CD14-positive monocyte (primary cell): ENCODE measurements around the gene FIBIN. TPM values are rescaled to one million over a fixed set of nuclear protein-coding genes. Genes with fewer than 3 reads are reported as not detected.

Experiments
- DNase-seq, 3 donors: peaks; one replicate each; pipeline ENCODE4 v3.0.0-alpha.2; 2011 to 2022
- H2AFZ ChIP-seq: 2 replicates; pipeline ENCODE4 v1.6.0; 2012; ENCODE audit warnings: mild to moderate bottlenecking, low read depth, low read length, inconsistent platforms; ENCODE audit not compliant: insufficient read depth, poor library complexity, severe bottlenecking
- H3K27ac ChIP-seq, 2 donors: 1 replicate in 1 of 2; 2 replicates in 1 of 2; pipeline ENCODE4 v1.5.1; 2012 to 2013; ENCODE audit warnings: low read length in 2 of 2, control low read depth in 1 of 2, inconsistent platforms in 1 of 2, low read depth in 1 of 2, mild to moderate bottlenecking in 1 of 2
- H3K27me3 ChIP-seq, 2 donors: one replicate each; pipeline versions ENCODE4 v1.6.0 to v1.6.1; 2011 to 2013; ENCODE audit warnings: low read length in 2 of 2; ENCODE audit not compliant: control insufficient read depth in 2 of 2, insufficient read depth in 2 of 2
- H3K36me3 ChIP-seq, 2 donors: replicated peaks in 1 of 2; 1 replicate in 1 of 2; 2 replicates in 1 of 2; pipeline versions ENCODE4 v1.5.1 to v1.6.1; 2012 to 2013; ENCODE audit warnings: low read length in 2 of 2, control low read depth in 1 of 2, inconsistent platforms in 1 of 2, mild to moderate bottlenecking in 1 of 2; ENCODE audit not compliant: insufficient read depth in 2 of 2, control insufficient read depth in 1 of 2
- H3K4me1 ChIP-seq, 2 donors: 1 replicate in 1 of 2; 2 replicates in 1 of 2; pipeline versions ENCODE4 v1.5.1 to v1.6.1; 2012 to 2013; ENCODE audit warnings: low read length in 2 of 2, control low read depth in 1 of 2, inconsistent platforms in 1 of 2, mild to moderate bottlenecking in 1 of 2, moderate library complexity in 1 of 2; ENCODE audit not compliant: insufficient read depth in 2 of 2, control insufficient read depth in 1 of 2
- H3K4me2 ChIP-seq: replicated peaks from 2 replicates; pipeline ENCODE3; 2012; ENCODE audit warnings: low read length, moderate library complexity, mild to moderate bottlenecking; ENCODE audit not compliant: poor library complexity, severe bottlenecking; ENCODE audit errors: extremely low read depth
- H3K4me3 ChIP-seq, 3 experiments: fragments of 200-600 bp in 1 of 3; sonication (generic) in 1 of 3; replicated peaks in 1 of 3; 1 replicate in 2 of 3; 2 replicates in 1 of 3; pipeline ENCODE4 v1.5.1; 2011 to 2013; ENCODE audit warnings: low read length in 3 of 3, mild to moderate bottlenecking in 3 of 3, control low read depth in 2 of 3, low read depth in 2 of 3, inconsistent platforms in 1 of 3, moderate library complexity in 1 of 3
- H3K79me2 ChIP-seq: 2 replicates; pipeline ENCODE4 v1.6.0; 2012; ENCODE audit warnings: mild to moderate bottlenecking, control low read depth, inconsistent platforms, low read length, moderate library complexity; ENCODE audit not compliant: insufficient read depth
- H3K9ac ChIP-seq: 2 replicates; pipeline ENCODE4 v1.6.0; 2017; ENCODE audit warnings: low read length, mild to moderate bottlenecking; ENCODE audit not compliant: insufficient read depth, poor library complexity, severe bottlenecking
- H3K9me3 ChIP-seq, 2 donors: replicated peaks in 1 of 2; 1 replicate in 1 of 2; 2 replicates in 1 of 2; pipeline versions ENCODE4 v1.5.1 to v1.6.1; 2012 to 2013; ENCODE audit warnings: low read length in 2 of 2, control low read depth in 1 of 2; ENCODE audit not compliant: control insufficient read depth in 1 of 2, insufficient read depth in 1 of 2
- H4K20me1 ChIP-seq: 2 replicates; pipeline ENCODE4 v1.6.0; 2012; ENCODE audit warnings: mild to moderate bottlenecking, low read length, control low read depth, moderate library complexity; ENCODE audit not compliant: insufficient read depth
- H3K27ac Mint-ChIP-seq, 7 donors: one replicate each; pipeline ENCODE4 v1.8.0; 2020; ENCODE audit warnings: mild to moderate bottlenecking in 7 of 7, mixed read lengths in 7 of 7, moderate library complexity in 6 of 7, inconsistent platforms in 2 of 7
- H3K27me3 Mint-ChIP-seq, 3 donors: one replicate each; pipeline ENCODE4 v1.8.0; 2021 to 2022; ENCODE audit warnings: low read depth in 3 of 3, mild to moderate bottlenecking in 3 of 3, mixed read lengths in 3 of 3, moderate library complexity in 3 of 3, inconsistent platforms in 1 of 3
- H3K36me3 Mint-ChIP-seq, 2 donors: one replicate each; pipeline ENCODE4 v1.8.0; 2020; ENCODE audit warnings: mixed read lengths in 2 of 2, inconsistent platforms in 1 of 2, mild to moderate bottlenecking in 1 of 2
- H3K4me1 Mint-ChIP-seq: one replicate; pipeline ENCODE4 v1.8.0; 2020; ENCODE audit warnings: mild to moderate bottlenecking, mixed read lengths
- H3K4me3 Mint-ChIP-seq, 2 donors: one replicate each; pipeline ENCODE4 v1.8.0; 2020; ENCODE audit warnings: mild to moderate bottlenecking in 2 of 2, mixed read lengths in 2 of 2, moderate library complexity in 1 of 2
- H3K9me3 Mint-ChIP-seq, 7 donors: one replicate each; pipeline ENCODE4 v1.8.0; 2020 to 2022; ENCODE audit warnings: mixed read lengths in 7 of 7, mild to moderate bottlenecking in 6 of 7, moderate library complexity in 6 of 7, inconsistent platforms in 2 of 7
- CTCF ChIP-seq: fragments of 200-600 bp; IDR thresholded peaks from one replicate; pipeline ENCODE4 v1.8.0; 2022; ENCODE audit warnings: antibody characterized with exemption, mild to moderate bottlenecking
- WGBS: methylation state at CpG from one replicate; pipeline ENCODE4 v1.1.5; 2013; ENCODE audit warnings: missing lambda C conversion rate; ENCODE audit not compliant: insufficient coverage; 5-methylcytosine and 5-hydroxymethylcytosine counted together
- intact Hi-C, 2 donors: fragments of 100-400 bp; cut with micrococcal nuclease; formaldehyde crosslinking; loops; one replicate each; pipeline versions ENCODE4 v1.15.0 to v1.15.1; 2023
- polyA plus RNA-seq, 3 donors: library from polyadenylated mRNA; depleted of rRNA in 1 of 3; unstranded in 2 of 3; stranded (reverse) in 1 of 3; fragments of 300-500 nt in 2 of 3; fragments of >200 nt in 1 of 3; fragmentation: Illumina TruSeq in 2 of 3; gene quantifications; 1 replicate in 2 of 3; 2 replicates in 1 of 3; pipeline ENCODE4 v1.2.3, GENCODE V29; 2012 to 2021

FIBIN gene
- polyA plus RNA-seq, 3 donors, result not detected

GRCh38 chr11:27029966-27030365 lies 36.1 kb downstream of the FIBIN start:
- Mint-ChIP-seq H3K4me1 (no peaks in the 10 kb centered on the region), H3K9me3 (peaks cover 7 to 23% (median 14%) of the 10 kb centered on the region in 7 donors), H3K27ac (no peak overlapping the region), H3K36me3 (no peaks in the 10 kb centered on the region), H3K27me3 (no peaks in the 10 kb centered on the region), H3K4me3 (no peak overlapping the region)
- WGBS, result no CpG with 5 or more reads among the region's 1 CpG
- Histone ChIP-seq H3K27ac (no peak overlapping the region), H3K9ac (no peak overlapping the region), H3K4me3 (no peak overlapping the region), H2AFZ (no peak overlapping the region), H3K36me3 (no peaks in the 10 kb centered on the region), H3K27me3 (no peaks in the 10 kb centered on the region), H4K20me1 (no peaks in the 10 kb centered on the region), H3K79me2 (no peaks in the 10 kb centered on the region), H3K4me1 (no peaks in the 10 kb centered on the region), H3K4me2 (no peak overlapping the region), H3K9me3 (peaks cover 18 to 22% of the 10 kb centered on the region in 2 donors)
- intact Hi-C loops, result no loop called here
- TF ChIP-seq CTCF, result no peak
- no peak for DNase-seq

DNA sequence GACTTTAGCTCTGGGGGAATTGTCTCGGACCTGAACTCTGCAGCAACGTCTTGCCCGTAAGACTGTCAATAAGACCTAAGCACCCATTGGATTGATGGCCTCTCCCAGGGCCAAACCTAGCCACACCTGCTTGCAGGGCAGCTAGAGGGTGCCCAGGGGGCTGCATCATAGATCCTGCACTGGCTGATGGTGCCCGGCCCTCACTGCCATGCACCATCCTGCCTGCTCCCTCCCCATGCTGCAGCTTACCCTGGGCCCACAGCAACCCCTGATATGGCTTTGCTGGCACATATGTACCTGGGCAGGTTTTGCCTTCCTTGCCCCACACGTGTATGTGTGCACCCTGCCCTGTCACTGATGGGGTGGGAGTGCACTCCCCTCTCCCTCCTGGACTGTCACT lies 37.8 kb downstream of the FIBIN start:
- H3K79me2 ChIP-seq, result no peaks in the 10 kb centered on the region
- peaks cover 18 to 22% of the 10 kb centered on the region in 2 donors for H3K9me3 ChIP-seq
- H2AFZ ChIP-seq, result no peak overlapping the region
- intact Hi-C loops, result no loop called here
- 83% methylated on average over 5 of the region's 5 CpGs for WGBS
- no peak for DNase-seq
- Mint-ChIP-seq H3K27me3 (no peaks in the 10 kb centered on the region), H3K36me3 (no peaks in the 10 kb centered on the region), H3K4me1 (no peaks in the 10 kb centered on the region), H3K9me3 (peaks cover 8 to 21% (median 15%) of the 10 kb centered on the region in 7 donors), H3K4me3 (no peak overlapping the region), H3K27ac (no peak overlapping the region)
- H4K20me1 ChIP-seq, result no peaks in the 10 kb centered on the region
- H3K27me3 ChIP-seq, result no peaks in the 10 kb centered on the region
- H3K4me2 ChIP-seq, result no peak overlapping the region
- no peaks in the 10 kb centered on the region for H3K36me3 ChIP-seq
- no peak overlapping the region for H3K27ac ChIP-seq
- H3K4me3 ChIP-seq, result no peak overlapping the region
- no peak for TF ChIP-seq CTCF
- no peak overlapping the region for H3K9ac ChIP-seq
- H3K4me1 ChIP-seq, result no peaks in the 10 kb centered on the region
